K562 (cell line): ENCODE results near the gene NUP62.

ENCODE experiments used
- CEBPZ ChIP-seq: fragments of 150-350 bp; IDR thresholded peaks from 2 replicates; pipeline ENCODE4 v1.6.1; 2014; ENCODE audit warnings: low read depth, mild to moderate bottlenecking, low read length, borderline replicate concordance
- ETS1 ChIP-seq: conservative IDR thresholded peaks from 2 replicates; pipeline ENCODE4 v1.6.1; 2011; ENCODE audit warnings: low read depth, mild to moderate bottlenecking, low read length; ENCODE audit not compliant: control insufficient read depth
- HDAC6 ChIP-seq: IDR thresholded peaks from 2 replicates; pipeline ENCODE4 v1.6.1; 2012; ENCODE audit warnings: low read depth, mild to moderate bottlenecking, control low read depth, inconsistent platforms, low read length, moderate library complexity
- JUND ChIP-seq, 2 experiments: IDR thresholded peaks; 2 replicates in 1 of 2; 3 replicates in 1 of 2; pipeline ENCODE4 v1.6.1; 2011; ENCODE audit warnings: borderline replicate concordance in 2 of 2, low read depth in 2 of 2, low read length in 2 of 2, improper control_type of control experiment in 1 of 2, missing biosample characterization in 1 of 2, missing genetic modification characterization in 1 of 2, missing genetic modification reagents in 1 of 2

- no peak for TF ChIP-seq JUND (IDR thresholded peaks at IDR 0.05; ENCODE audit: borderline replicate concordance, low read depth, low read length)
- TF ChIP-seq JUND (tag; IDR thresholded peaks at IDR 0.05; ENCODE audit: borderline replicate concordance, low read depth, low read length): no peak
- TF ChIP-seq CEBPZ: no peak
- TF ChIP-seq HDAC6: no peak
- no peak for TF ChIP-seq ETS1
Observed at GRCh38 chr19:49891393-49891792, 37.9 kb downstream of the NUP62 start.
